ENCODE measurements around the gene ABCA1. TPM values are rescaled to one million over a fixed set of nuclear protein-coding genes. Genes with fewer than 3 reads are reported as not detected.

ABCA1 gene
- total and polyA plus RNA-seq, 2 of the 13 experiments (the other 11 are each of a cell fraction or from before 2014, with no cell fraction given): 26.8 to 63.8 TPM

GRCh38 chr9:104864675-104865104 lies 63.3 kb downstream of the ABCA1 start (continued):
- TF ChIP-seq PRPF4 (IDR thresholded peaks at IDR 0.05; ENCODE audit: low read depth, low read length, poor library complexity, severe bottlenecking) (no peak), GATAD2A (CRISPR knock-in tag; IDR thresholded peaks at IDR 0.05) (0 out of 2 replicates have a peak, but pooled peaks have one; percentile 26), FOXP1 (IDR thresholded peaks at IDR 0.05) (no peak), FOXP1 (CRISPR knock-in tag; IDR thresholded peaks at IDR 0.05) (no peak), ZFX (CRISPR knock-in tag; IDR thresholded peaks at IDR 0.05; ENCODE audit: low read depth) (no peak), SALL1 (CRISPR knock-in tag; IDR thresholded peaks at IDR 0.05) (peak; percentile 61; the same call in 1 of the 2 replicates), MLLT10 (CRISPR knock-in tag; IDR thresholded peaks at IDR 0.05) (no peak), KLF6 (CRISPR knock-in tag; IDR thresholded peaks at IDR 0.05) (no peak), EZH2 (conservative IDR thresholded peaks at IDR 0.05; ENCODE audit: low read depth, low read length) (no peak), ADNP (CRISPR knock-in tag; IDR thresholded peaks at IDR 0.05) (no peak), RXRB (CRISPR knock-in tag; IDR thresholded peaks at IDR 0.05; ENCODE audit: borderline replicate concordance) (peak; percentile 38; the same call in 1 of the 2 replicates), RFX3 (CRISPR knock-in tag; IDR thresholded peaks at IDR 0.05) (no peak), ZFY (CRISPR knock-in tag; IDR thresholded peaks at IDR 0.05) (no peak), ZNF670 (CRISPR knock-in tag; IDR thresholded peaks at IDR 0.05; ENCODE audit: borderline replicate concordance) (no peak), ZMAT3 (CRISPR knock-in tag; conservative IDR thresholded peaks at IDR 0.05) (no peak), SAP130 (CRISPR knock-in tag; IDR thresholded peaks at IDR 0.05; ENCODE audit: low read depth) (peak; percentile 36), NCOR1 (IDR thresholded peaks at IDR 0.05; ENCODE audit: borderline replicate concordance, low read length) (no peak), ZNF552 (CRISPR knock-in tag; IDR thresholded peaks at IDR 0.05; ENCODE audit: borderline replicate concordance) (no peak), PHF5A (CRISPR knock-in tag; IDR thresholded peaks at IDR 0.05; ENCODE audit: low read depth, unreplicated experiment) (no peak), NFE2L2 (IDR thresholded peaks at IDR 0.05; ENCODE audit: low read length) (no peak), KMT2A (CRISPR knock-in tag; IDR thresholded peaks at IDR 0.05) (no peak), PREB (CRISPR knock-in tag; IDR thresholded peaks at IDR 0.05) (no peak)
